Neural cell (in vitro differentiated cells): ENCODE measurements around the gene COL21A1.
"Not testable (repeated sequence)": the region's sequence is repeated elsewhere in the genome, so short reads cannot be mapped to it uniquely, and the experiment has no call there.

Experiments used
- CTCF ChIP-seq: fragments of 450-650 bp; IDR thresholded peaks from 2 replicates; pipeline ENCODE4 v1.5.1; 2014; ENCODE audit warnings: antibody characterized with exemption, mild to moderate bottlenecking, moderate library complexity; ENCODE audit not compliant: poor library complexity, severe bottlenecking
- MXI1 ChIP-seq: fragments of 450-650 bp; conservative IDR thresholded peaks from 2 replicates; pipeline ENCODE4 v1.6.1; 2014; ENCODE audit warnings: antibody characterized with exemption, mild to moderate bottlenecking; ENCODE audit not compliant: poor library complexity, severe bottlenecking
- POLR2AphosphoS5 ChIP-seq: IDR thresholded peaks from 2 replicates; pipeline ENCODE4 v1.6.1; 2012
- RAD21 ChIP-seq: fragments of 450-650 bp; conservative IDR thresholded peaks from 2 replicates; pipeline ENCODE4 v1.6.1; 2014; ENCODE audit warnings: antibody characterized with exemption, mild to moderate bottlenecking, moderate library complexity
- REST ChIP-seq: IDR thresholded peaks from 2 replicates; pipeline ENCODE4 v1.6.1; 2012; ENCODE audit warnings: borderline replicate concordance
- TAF1 ChIP-seq: IDR thresholded peaks from 2 replicates; pipeline ENCODE4 v1.6.1; 2012; ENCODE audit warnings: low read depth

GRCh38 chr6:56260593-56260992, 13.2 kb upstream of the COL21A1 start:
- not testable (repeated sequence) for TF ChIP-seq CTCF, POLR2AphosphoS5, MXI1, TAF1, REST, RAD21
